Fibroblast of skin of right quadriceps (primary cell): ENCODE results near the gene CDK2AP2.
"Not testable (repeated sequence)": the region's sequence is repeated elsewhere in the genome, so short reads cannot be mapped to it uniquely, and the experiment has no call there.

Source experiments
- DNase-seq: peaks from one replicate; pipeline ENCODE4 v3.0.0-alpha.2; 2013

Gene CDK2AP2, protein sequence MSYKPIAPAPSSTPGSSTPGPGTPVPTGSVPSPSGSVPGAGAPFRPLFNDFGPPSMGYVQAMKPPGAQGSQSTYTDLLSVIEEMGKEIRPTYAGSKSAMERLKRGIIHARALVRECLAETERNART

DNA sequence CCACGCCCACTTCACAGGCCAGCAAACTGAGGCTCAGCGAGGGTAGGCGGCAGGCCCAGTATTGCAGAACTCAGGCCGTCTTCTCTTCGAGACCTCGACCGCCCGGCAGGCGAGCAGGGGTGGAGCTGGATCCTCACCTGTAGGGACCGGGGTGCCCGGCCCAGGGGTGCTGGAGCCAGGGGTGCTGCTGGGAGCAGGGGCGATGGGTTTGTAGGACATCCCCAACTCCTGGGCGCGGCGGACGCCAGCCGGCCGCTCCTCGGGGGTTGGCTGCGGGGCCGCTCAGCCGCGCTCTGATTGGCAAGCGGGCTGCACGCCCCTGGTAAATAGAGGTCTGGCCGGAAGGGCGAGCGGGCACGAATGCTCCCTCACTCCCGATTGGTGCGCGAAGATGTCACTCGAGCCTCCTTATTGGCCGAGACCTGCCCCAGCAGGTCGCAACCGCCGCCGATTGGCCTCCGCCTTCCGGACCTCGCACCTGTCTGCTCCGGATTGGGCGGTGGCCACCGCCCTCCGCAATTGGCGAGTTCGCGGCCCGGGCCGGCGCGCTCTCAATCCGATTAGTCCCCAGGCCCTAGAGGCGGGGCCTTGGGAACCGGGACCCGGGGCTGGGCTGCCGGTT is at the start of gene CDK2AP2:
Gene CDK2AP2, minus strand, starts transcription at position 299 of the 622 bp plus-strand sequence. Its CDS starts 80 bp downstream, at position 219.
- DNase-seq: peak; percentile 100

DNA sequence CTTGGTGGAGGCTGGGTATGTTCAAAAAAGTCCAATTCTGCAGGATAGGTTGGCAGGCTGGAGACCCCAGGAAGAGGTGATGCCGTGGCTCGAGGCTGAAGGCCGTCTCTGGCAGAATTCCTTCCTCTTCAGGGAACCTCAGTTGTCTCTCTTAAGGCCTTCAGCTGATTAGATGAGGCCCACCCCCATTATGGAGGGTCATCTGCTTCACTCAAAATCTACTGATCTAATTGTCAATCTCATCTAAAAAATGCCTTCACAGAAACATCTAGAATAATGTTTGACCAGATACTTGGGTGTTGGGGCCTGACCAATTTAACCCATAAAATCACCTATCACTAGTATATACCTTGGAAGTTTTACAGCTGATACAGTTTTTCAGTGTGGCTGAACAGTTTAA is 48.3 kb upstream of the CDK2AP2 start:
- DNase-seq: no peak

DNA sequence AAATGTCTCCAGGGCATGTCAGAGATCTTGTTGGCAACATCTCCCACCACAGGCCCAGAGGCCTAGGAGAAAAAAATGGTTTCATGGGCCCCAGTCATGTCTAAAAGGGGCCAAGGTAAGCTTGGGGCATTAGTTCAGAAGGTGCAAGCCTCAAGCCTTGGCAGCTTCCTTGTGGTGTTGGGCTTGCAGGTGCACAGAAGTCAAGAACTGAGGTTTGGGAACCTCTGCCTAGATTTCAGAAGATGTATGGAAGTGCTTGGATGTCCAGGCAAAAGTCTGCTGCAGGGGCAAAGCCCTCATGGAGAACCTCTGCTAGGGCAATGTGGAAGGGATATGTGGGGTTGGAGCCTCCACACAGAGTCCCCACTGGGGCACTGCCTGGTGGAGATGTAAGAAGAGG is 43.7 kb upstream of the CDK2AP2 start:
- not testable (repeated sequence) for DNase-seq

DNA sequence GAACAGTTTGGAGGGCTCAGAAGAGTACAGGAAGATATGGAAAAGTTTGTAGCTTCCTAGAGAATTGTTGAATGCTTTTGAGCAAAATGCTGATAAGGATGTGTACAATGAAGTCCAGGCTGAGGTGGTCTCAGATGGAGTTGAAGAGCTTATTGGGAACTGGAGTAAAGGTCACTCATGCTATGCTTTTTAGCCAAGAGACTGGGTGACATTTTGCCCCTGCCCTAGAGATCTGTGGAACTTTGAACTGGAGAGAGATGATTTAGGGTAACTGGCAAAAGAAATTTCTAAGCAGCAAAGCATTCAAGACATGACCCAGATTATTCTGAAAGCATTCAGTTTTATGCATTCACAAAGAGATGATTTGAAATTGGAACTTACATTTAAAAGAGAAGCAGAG is 43.2 kb upstream of the CDK2AP2 start:
- no peak for DNase-seq

DNA sequence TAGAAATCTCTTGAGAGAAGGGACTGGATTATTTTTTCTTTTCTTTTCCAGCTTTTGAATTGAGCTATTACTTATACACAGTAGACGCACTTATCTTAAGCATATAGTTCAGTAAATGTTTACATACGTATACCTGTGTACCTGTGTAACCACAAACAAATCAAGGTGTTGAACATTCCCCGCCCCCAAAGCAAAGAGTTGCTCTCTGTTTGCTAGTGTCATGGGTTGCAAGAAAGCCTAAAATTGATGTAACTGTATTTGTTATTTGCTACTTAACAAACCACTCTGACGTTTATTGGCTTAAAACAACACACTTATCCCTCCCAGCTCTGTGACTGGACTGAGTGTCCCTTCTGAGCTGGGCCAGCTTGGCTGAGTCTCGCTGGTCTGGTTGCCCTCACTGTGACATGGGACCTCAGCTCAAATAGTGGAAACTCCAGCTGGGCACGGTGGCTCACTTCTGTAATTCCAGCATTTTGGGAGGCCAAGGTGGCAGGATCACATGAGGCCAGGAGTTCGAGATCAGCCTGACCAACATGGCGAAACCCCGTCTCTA is 40.7 kb upstream of the CDK2AP2 start:
- no peak for DNase-seq

DNA sequence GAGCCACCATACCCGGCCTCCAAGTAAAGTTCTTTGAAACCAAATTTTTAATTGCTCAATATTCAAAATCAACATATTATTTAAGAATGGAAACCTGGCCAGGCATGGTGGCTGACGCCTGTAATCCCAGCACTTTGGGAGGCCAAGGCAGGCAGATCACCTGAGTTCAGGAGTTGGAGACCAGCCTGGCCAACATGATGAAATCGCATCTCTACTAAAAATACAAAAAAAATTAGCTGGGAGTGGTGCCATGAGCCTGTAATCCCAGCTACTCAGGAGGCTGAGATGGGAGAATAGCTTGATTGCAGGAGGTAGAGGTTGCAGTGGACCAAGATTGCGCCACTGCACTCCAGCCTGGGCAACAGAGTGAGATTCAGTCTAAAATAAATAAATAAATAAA is 40.1 kb upstream of the CDK2AP2 start:
- DNase-seq: not testable (repeated sequence)

DNA sequence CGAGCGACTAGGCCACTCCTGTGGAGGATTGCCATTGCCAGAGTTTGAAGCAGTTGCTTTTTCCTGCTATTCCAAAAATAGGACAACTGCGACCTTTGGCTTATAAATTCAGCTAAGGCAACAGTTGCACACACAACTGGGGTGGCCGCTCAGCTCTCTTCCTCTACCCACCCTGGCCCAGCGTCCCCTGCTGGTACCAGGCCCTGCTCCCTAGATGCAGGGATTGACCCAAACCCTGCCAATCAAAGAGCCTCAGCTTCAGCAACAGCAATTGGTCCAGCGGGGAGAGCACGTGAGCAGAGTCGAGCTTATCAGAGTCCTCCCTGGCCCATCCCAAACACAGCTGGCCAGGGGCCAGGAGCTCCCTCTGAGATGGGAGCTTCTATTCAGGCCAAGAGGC is 37.3 kb upstream of the CDK2AP2 start:
- no peak for DNase-seq

DNA sequence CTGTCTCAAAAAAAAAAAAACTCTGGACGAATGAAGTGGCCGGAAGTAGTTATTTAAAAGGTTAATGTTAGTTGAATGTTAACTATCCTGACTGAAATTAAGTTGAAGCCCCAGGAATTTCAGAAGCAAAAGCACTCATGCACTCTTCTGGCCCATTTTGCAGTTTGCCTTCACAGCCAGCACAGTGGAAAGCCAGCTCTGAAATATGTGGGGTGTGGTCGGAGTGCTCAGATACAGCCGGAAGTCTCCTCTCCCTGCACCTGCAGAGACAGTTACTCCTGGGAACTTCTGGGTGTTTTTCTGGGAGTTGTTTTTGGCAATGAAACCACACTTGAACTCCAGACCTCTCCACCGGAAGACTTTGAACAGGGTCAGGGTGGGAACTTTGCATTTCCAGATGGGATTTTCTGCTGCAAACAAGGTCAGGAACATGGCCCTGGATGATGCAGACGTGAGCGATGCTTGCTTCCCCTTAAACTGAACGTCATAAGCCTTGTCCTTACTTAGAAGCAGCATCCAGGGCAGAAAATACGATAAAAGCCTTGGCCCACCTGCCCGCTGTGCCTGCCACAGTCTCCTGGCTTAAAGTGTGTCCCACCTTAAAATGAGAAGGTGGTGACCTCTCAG is 36.8 kb upstream of the CDK2AP2 start:
- DNase-seq: no peak

DNA sequence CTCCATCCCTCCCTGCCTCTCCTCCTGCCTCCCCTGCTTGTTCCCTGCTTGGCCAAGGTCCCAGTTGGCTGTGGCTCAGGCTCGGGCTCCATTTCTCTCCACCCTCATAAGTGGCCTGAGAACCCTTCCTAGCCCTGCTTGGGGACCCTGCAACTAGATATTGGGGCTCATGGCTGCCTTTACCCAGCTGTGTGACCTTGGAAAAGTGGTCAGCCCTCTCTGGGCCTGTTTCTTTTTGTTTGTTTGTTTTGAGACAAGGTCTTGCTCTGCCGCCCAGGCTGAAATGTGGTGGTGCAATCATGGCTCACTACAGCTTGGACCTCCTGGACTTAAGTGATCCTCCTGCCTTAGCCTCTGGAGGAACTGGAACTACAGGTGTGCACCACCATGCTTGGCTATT is 35.6 kb upstream of the CDK2AP2 start:
- no peak for DNase-seq

DNA sequence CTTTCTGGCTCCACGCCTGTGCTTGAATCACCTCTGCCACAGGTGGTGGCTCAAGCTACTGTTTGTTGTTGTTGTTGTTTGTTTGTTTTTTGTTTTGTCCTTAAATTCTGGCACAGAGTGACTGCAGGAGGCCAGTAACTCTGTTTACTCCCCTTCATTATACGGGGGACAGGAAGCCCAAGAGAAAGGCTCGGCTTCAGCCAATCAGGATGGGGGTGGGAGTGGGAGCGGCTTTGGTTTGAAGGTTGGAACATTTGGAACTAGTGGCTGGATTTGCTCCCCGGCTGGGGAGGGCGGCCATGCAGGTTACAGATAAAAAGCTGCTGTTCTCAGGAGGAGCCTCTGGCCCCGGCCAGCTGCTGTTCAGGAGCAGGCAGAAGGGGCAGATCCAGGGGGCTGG is 35.0 kb upstream of the CDK2AP2 start:
- no peak for DNase-seq

DNA sequence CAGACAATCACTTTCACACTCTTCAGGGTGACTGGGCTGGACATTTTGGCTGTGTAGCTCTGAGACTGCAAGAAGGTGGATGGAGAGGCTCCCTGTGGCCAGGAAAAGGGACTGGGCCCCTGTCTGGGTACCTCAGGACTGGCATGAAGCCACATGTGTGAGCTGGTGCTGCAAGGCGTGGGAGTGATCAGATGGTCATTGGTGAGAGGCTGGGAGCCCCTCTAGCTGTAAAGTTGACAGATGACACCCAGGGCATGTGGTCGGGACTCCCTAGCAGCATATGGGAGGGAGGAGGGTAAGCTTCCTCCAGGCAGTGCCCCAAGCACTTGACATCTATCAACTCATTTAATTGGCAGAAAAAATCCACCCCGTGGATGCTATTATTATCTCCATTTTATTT is 34.2 kb upstream of the CDK2AP2 start:
- no peak for DNase-seq

DNA sequence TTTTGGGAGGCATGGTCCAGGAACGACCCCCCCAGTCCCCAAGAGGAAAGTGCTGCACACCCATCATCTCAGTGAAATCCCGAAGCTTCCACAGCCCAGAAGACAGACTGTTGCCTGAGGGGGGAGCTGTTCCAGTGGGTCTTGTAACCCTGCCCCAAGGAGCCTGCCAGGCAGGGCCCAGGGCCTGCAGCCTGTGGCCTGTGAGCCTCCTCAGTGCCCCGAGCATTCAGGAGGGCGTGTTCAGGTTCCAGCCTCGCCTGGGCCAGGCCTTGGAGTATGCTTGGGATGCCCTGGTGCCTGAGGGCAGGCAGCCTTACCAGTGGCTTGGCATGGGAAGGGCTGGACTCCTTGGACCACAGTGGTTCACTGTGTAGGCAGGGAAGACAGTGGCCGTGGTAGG is 33.2 kb upstream of the CDK2AP2 start:
- DNase-seq: no peak

DNA sequence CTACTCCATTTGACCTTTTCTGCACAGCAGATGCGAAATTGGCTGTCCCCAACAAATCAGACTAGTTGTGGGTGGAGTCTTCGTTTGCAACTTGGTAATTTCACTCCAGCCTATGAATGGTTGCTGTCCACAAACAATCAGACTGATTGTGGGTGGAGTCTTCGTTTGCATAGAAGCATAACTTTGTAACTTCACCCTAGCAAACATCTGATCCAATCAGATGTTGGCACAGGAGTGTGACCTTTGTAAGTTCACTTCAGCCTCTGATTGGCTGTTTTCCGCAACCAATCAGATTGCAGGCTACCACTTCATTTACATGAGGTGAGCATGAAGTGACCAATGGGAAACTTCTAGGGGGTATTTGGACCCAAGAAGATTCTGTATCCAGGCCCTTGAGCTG is 31.6 kb upstream of the CDK2AP2 start:
- no peak for DNase-seq

DNA sequence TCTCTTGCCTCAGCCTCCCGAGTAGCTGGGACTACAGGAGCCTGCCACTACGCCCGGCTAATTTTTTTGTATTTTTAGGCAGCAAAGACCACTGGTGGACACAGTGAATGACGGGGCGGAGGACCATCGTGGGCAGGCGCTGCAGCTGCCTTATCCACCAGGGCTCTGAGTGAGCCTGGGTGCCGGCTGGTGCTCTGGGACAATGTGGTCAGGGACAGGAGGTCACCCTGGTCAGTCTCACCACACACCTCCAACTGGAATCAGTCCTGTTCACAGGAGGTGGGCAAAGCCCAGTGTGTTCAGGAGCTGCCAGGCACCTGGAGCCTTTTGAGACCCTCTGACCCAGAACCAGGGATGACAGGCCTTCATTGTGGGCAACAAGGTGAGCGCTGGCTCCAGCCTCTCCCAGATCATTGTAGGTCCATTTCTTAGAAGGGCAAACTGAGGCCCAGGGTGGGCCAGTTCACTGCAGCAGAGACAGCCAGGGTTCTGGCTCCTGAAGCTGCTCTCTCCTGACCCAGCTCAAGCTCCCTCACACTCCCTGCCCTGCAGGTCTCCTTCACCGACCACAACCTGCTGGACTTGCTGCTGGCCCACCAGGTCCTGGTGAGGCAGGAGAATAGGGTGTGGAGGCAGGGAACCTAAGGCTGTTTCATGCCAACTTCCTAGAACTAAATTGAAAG is 31.0 kb upstream of the CDK2AP2 start:
- DNase-seq: no peak

DNA sequence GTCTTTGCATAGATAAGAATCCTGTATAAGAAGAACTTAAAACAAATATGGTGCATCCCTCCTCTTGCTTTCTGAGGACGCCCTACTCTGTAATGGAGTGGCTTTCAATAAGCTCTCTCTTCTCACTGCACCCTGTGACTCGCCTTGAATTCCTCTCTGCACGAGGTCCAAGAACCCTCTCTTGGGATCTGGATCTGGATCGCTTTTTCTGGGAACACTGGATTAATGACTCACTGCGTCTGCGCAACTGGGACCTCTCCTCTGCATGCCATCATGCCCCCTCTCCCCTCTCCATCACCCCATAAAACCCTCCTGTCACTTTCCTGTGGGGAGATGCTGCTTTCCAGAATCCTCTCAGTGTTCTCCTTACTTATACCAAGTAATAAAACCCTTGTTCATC is 30.3 kb upstream of the CDK2AP2 start:
- no peak for DNase-seq

DNA sequence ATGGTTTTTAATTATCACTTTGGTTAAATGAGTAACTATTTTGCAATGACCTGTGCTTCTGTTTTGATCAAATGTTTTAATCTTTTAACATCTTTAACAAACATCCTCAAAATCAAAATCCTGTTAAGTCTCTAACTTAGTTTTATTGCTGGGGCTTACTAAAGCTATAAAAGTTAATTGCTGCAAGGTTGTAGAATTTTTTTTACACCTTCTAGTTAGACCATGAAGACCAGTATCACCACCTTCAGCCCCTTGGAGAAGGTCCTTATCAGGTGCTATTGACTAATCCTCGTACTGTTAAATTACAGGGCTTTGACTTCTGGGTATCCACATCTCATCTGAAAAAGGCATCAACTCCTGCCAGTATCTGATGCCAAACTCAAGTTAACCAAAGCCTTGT is 27.6 kb upstream of the CDK2AP2 start:
- DNase-seq: no peak

DNA sequence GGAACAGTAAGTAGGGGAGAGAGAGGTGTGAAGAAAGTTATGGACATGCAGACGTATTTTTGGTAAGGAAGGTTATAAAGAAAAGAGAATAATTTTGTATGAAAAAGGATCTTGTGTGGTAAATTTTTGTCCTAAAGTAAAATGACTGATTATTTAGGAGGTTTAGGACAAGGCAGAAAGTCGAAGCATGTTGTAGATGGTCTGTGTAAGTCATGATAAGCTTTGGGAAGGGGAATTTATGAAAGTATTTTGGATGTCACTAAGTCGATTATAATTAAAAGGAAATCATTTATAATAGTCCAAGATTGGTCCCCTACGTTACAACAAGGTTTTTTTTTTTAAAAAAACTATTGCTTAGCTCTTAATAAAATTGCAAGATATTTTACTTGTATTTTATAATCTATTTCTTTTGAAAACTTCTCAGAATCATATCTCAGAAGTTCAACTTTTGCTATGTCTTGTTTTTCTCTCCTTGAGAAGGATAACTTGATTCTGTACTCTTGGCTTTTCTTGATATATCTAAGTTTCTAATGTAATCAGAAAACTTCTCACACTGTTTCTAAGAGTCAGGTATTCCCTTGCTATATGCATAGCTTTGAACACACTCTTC is 26.2 kb upstream of the CDK2AP2 start:
- peak; percentile 16 for DNase-seq

DNA sequence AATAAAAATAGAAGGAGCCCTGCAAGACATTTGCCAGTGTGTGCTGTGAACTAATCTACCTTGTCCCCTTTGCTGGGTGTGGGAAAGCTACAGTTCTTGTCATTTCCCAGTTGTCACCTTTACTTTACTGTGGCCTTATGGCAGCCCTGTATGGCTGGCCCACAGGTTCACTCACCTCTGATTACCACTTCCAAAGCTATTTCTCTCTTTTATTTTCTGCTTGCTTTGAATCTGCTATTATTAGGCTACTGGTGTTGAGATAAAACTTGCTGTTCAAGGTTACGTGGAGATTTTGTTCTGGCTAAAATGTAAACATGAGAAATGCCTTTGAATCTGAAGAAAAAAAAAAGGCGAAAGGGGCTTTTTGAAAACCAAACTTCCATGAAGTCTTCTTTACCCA is 24.9 kb upstream of the CDK2AP2 start:
- no peak for DNase-seq

DNA sequence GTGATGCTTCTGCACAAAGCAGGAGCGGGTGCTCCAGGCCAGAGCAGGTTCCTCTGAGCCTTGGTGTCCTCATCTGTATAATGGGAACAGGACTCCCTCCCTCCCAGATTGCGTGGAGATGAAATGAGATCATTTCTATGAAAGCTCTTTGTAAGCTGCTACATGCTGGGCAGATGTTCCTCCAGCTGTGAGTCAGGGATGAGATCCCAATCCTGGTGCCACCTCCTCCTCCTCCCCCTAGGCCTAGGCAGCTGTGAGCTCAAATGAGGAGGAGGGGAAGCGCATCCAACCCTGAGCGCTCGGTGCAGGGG is 22.3 kb upstream of the CDK2AP2 start:
- DNase-seq: no peak

DNA sequence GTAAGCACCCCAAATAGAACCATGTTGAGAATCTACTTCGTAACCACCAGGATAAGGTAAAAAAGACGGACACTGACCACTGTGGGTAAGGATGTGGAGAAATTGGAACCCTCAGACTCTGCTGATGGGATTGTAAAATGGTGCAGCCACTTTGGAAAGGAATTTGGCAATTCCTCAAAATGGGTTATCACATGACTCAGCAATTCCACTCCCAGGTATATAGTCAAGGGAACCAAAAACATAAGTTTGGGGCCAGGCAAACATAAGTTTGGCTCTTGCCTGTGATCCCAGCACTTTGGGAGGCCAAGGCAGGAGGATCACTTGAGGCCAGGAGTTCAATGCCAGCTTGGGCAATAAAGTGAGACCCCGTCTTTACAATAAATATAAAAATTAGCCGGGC is 20.4 kb upstream of the CDK2AP2 start:
- DNase-seq: no peak

DNA sequence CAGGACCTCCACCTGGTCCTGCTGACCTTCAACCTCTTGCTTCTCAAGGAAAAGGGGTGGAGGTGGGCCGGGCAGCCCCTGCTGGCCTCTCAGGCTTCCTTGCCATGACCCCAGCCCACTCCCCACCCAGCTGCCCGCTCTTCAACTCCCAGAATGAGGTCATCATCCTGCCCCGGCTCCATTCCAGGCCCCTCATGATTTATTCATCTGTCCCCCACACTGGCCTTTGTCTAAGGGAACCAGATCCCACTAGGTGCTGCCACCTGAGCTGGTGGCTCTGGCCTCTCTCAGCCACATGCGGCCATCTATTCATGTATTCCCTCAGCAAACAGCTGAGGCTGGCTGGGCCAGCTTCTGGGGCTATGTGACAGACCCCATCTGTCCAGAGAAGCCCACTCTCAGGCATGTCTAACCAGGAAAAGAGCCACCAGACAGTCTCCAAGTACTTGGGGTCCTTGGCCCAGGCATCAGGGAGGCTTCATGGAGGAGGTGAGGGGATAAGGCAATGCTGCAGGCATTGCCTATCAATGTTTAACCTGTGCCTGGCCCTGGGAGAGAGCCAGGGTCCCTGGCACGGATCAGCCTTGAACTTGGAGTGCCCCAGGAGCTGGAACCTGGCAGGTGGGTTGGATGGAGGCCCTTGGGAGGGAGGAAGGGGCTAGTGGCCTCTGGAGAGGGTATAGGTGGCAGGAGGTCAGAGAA is 17.5 kb upstream of the CDK2AP2 start:
- no peak for DNase-seq

DNA sequence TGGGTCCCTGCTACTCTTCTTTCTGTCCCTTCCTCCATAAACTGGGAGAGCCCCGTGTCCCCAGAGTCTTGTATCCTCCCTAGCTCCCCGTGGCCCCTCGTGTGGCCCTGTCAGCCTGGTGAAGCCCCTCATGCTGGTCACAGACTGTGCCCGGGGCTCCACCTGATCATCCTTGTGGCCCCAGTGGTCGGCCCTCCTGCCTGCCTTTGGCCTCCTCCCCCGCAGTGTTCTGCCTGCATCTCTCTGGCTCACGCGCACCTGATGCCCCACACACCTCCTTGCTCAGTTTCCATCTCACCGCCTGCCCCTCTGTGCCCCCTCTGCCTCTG is 16.5 kb upstream of the CDK2AP2 start:
- no peak for DNase-seq
